CD4-positive, alpha-beta T cell treated with Interleukin-2 at 100 ng/mL for 4 hours (primary cell): ENCODE results near the gene SLC29A4.

Experiments used
- DNase-seq: peaks from one replicate; pipeline ENCODE4 v3.0.0-alpha.2; 2020; ENCODE audit warnings: low spot score

The SLC29A4 gene

DNA sequence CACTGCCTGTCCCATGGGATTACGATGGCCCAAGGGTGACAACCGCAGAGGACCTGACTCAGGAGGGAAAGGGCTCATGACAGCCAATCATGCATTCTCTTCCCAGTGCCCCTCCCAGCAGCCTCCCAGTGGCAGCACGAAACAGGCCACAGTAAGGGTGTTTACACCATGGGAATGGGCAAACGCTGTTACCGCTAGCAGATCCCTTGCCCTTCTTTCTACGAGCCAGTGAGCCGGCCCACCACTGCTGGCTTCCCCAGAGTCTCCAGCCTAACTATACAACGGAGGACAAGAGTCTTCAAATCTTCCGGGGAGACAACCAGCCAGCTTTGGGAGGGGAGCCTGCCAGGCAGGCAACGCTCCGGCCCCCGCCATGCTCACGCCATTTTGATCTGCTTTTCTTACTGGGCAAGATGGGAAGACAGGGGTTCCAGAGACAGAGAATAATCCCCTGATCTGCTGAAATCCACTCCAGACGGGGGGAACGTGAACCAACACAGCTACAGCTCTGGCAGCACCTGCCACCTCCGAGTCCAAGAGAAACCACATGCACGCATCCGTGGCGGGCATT lies 69.8 kb downstream of the SLC29A4 start:
- no peak for DNase-seq

DNA sequence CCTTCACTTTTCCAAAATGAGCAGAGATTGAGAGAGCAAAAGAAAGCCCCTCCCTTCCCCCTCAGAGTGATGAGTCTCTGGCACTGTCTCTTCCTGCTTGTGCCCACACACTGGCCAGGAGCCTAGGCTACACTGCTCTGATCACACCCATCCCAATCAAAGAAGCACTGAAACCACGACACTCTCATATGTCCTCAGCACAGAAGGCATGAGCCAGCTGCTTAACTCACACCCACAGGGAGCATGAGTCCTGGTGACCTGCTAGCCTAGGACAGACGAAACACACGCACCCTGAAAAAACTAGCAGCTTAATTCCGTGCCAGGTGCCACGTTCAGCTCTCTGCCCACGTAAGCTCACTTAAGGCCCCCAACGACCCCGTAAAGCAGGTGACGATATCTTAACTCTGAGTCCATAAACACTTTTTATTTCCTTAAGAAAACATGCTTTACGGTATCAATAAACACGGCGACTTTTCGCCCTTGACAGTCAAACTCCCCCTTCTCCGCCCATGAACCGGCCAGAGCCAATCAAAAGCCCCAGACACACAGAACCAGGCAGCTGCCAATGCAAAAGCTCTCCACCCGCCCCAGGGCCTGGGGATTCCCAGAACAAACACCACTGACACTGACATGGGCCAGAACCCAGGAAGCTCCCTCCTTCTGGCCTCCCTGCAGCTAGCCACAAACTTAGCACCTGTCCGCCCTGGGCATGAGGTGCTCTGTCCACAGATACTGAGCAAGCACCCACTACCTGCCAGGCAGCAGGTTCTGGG lies 71.9 kb downstream of the SLC29A4 start:
- no peak for DNase-seq
